GM23338 (cell line): ENCODE data around the gene MACF1.

Experiments
- CREB1 ChIP-seq: fragments of 250-450 bp; sonication (Bioruptor Pico); IDR thresholded peaks from 2 replicates; pipeline ENCODE4 v1.5.0; 2020; ENCODE audit warnings: low read depth, mild to moderate bottlenecking, moderate library complexity
- CTCF ChIP-seq, 2 experiments: fragments of 200-600 bp in 1 of 2; sonication (generic) in 1 of 2; conservative IDR thresholded peaks; 2 replicates each; pipeline versions ENCODE4 v1.5.1 to v1.6.1; 2016 to 2017; ENCODE audit warnings: antibody characterized with exemption in 2 of 2, low read depth in 2 of 2, mild to moderate bottlenecking in 2 of 2, moderate library complexity in 1 of 2
- ETS1 ChIP-seq: IDR thresholded peaks from 2 replicates; pipeline ENCODE4 v1.6.1; 2016; ENCODE audit warnings: antibody characterized with exemption
- EZH2 ChIP-seq: fragments of 200-600 bp; sonication (generic); IDR thresholded peaks from one replicate; pipeline ENCODE4 v1.8.0; 2017; ENCODE audit warnings: antibody characterized with exemption, mild to moderate bottlenecking, low read depth; ENCODE audit not compliant: unreplicated experiment
- EZH2phosphoT487 ChIP-seq: fragments of 200-600 bp; sonication (generic); IDR thresholded peaks from one replicate; pipeline ENCODE4 v1.8.1; 2018; ENCODE audit warnings: antibody characterized with exemption; ENCODE audit not compliant: unreplicated experiment
- JUNB ChIP-seq: IDR thresholded peaks from one replicate; pipeline ENCODE4 v1.6.1; 2016; ENCODE audit warnings: antibody characterized with exemption; ENCODE audit not compliant: unreplicated experiment
- POLR2AphosphoS5 ChIP-seq: IDR thresholded peaks from 2 replicates; pipeline ENCODE4 v1.6.1; 2016; ENCODE audit warnings: antibody characterized with exemption, low read depth
- REST ChIP-seq: IDR thresholded peaks from one replicate; pipeline ENCODE4 v1.6.1; 2018; ENCODE audit warnings: antibody characterized with exemption; ENCODE audit not compliant: unreplicated experiment
- STAT1 ChIP-seq: IDR thresholded peaks from one replicate; pipeline ENCODE4 v1.6.1; 2016; ENCODE audit warnings: antibody characterized with exemption; ENCODE audit not compliant: unreplicated experiment
- ZNF331 ChIP-seq: fragments of 250-450 bp; sonication (Bioruptor Pico); IDR thresholded peaks from 2 replicates; pipeline ENCODE4 v1.5.0; 2020; ENCODE audit warnings: low read depth, mild to moderate bottlenecking, moderate library complexity
- ZNF462 ChIP-seq: fragments of 250-450 bp; sonication (Bioruptor Pico); IDR thresholded peaks from 2 replicates; pipeline ENCODE4 v1.5.0; 2020; ENCODE audit warnings: mild to moderate bottlenecking, moderate library complexity

- TF ChIP-seq CTCF (conservative IDR thresholded peaks at IDR 0.05; ENCODE audit: low read depth in 2 of 2) (no peak), REST (no peak), STAT1 (no peak), POLR2AphosphoS5 (no peak), EZH2 (no peak), ZNF331 (CRISPR knock-in tag) (no peak), ETS1 (no peak), EZH2phosphoT487 (no peak), CREB1 (CRISPR knock-in tag) (no peak), JUNB (no peak), ZNF462 (CRISPR knock-in tag) (no peak)
Measured at GRCh38 chr1:39317111-39317510, 112.6 kb downstream of the MACF1 start.
